Measurements from ENCODE around the gene TLL2. TPM values are rescaled to one million over a fixed set of nuclear protein-coding genes. Genes with fewer than 3 reads are reported as not detected.

The TLL2 gene
- total and polyA plus RNA-seq, 2 experiments from 2014 or later = 2.6 to 3.0 TPM

GRCh38 chr10:96322275-96322674, 191.5 kb downstream of the TLL2 start:
- no peak for DNase-seq (ENCODE audit: low spot score)
- Mint-ChIP-seq H3K4me3 (no peak overlapping the region), H3K36me3 (ENCODE audit: low read depth) (no peaks in the 10 kb centered on the region), H3K4me1 (peaks cover 11% of the 10 kb centered on the region), H3K9me3 (no peaks in the 10 kb centered on the region), H3K27ac (no peak overlapping the region), H3K27me3 (ENCODE audit: insufficient read depth, low read depth, poor library complexity) (peaks cover 7% of the 10 kb centered on the region)
- TF ChIP-seq REST (IDR thresholded peaks at IDR 0.05; ENCODE audit: unreplicated experiment) = no peak
- Histone ChIP-seq H3K4me2 (no peak overlapping the region), H3K27me3 (ENCODE audit: insufficient read depth) (no peaks in the 10 kb centered on the region), H3F3A (replicated peaks; ENCODE audit: low read depth) (no peaks in the 10 kb centered on the region), H3K4me1 (ENCODE audit: insufficient read depth) (peaks cover 15% of the 10 kb centered on the region), H3K36me3 (ENCODE audit: insufficient read depth) (no peaks in the 10 kb centered on the region), H2AFZ (no peak overlapping the region), H3K9me2 (ENCODE audit: insufficient read depth) (no peaks in the 10 kb centered on the region; the same call in 1 of the 2 replicates), H3K79me2 (replicated peaks; ENCODE audit: insufficient read depth) (no peaks in the 10 kb centered on the region), H4K20me1 (replicated peaks; ENCODE audit: insufficient read depth) (no peaks in the 10 kb centered on the region), H3K4me3 (no peak overlapping the region), H3K27ac (ENCODE audit: low read depth) (no peak overlapping the region)
- no peak for ATAC-seq

- peak; percentile 91 for ATAC-seq
- Histone ChIP-seq H3K79me2 (replicated peaks; ENCODE audit: insufficient read depth) (no peaks in the 10 kb centered on the region), H3K27me3 (ENCODE audit: insufficient read depth) (no peaks in the 10 kb centered on the region), H2AFZ (no peak overlapping the region), H3K27ac (ENCODE audit: low read depth) (no peak overlapping the region), H3K4me3 (no peak overlapping the region), H3K4me2 (no peak overlapping the region), H3K9me2 (ENCODE audit: insufficient read depth) (no peaks in the 10 kb centered on the region; the same call in 1 of the 2 replicates), H3F3A (replicated peaks; ENCODE audit: low read depth) (no peaks in the 10 kb centered on the region), H3K4me1 (ENCODE audit: insufficient read depth) (peaks cover 15% of the 10 kb centered on the region), H4K20me1 (replicated peaks; ENCODE audit: insufficient read depth) (no peaks in the 10 kb centered on the region), H3K36me3 (ENCODE audit: insufficient read depth) (no peaks in the 10 kb centered on the region)
- no peaks in the 10 kb centered on the region for H3K36me3 Mint-ChIP-seq (ENCODE audit: low read depth)
- TF ChIP-seq REST (IDR thresholded peaks at IDR 0.05; ENCODE audit: unreplicated experiment) (no peak), CTCF (conservative IDR thresholded peaks at IDR 0.05; ENCODE audit: low read depth in 2 of 2) (peak; percentile 88 to 90)
- H3K4me3 Mint-ChIP-seq = no peak overlapping the region
- H3K27ac Mint-ChIP-seq = no peak overlapping the region
- DNase-seq (ENCODE audit: low spot score) = peak; percentile 79
- no peaks in the 10 kb centered on the region for H3K9me3 Mint-ChIP-seq
- peaks cover 7% of the 10 kb centered on the region for H3K27me3 Mint-ChIP-seq (ENCODE audit: insufficient read depth, low read depth, poor library complexity)
- H3K4me1 Mint-ChIP-seq = peaks cover 11% of the 10 kb centered on the region
These were observed 191.9 kb downstream of the TLL2 start for GRCh38 chr10:96321822-96322221.
